B cell (primary cell): ENCODE data around the gene MOBP.

Experiments
- CTCF ChIP-seq: fragments of 200-600 bp; IDR thresholded peaks from one replicate; pipeline ENCODE4 v1.8.0; 2022; ENCODE audit warnings: antibody characterized with exemption, mild to moderate bottlenecking
- EZH2 ChIP-seq: IDR thresholded peaks from 2 replicates; pipeline ENCODE4 v1.6.1; 2012; ENCODE audit warnings: borderline replicate concordance, low read depth, mild to moderate bottlenecking, moderate library complexity, low read length; ENCODE audit not compliant: insufficient read depth, poor library complexity, severe bottlenecking

GRCh38 chr3:39506863-39507262, 39.4 kb downstream of the MOBP start:
- TF ChIP-seq CTCF, result no peak
- no peak for TF ChIP-seq EZH2
